Measurements from ENCODE around the gene SH3GLB1. TPM values are rescaled to one million over a fixed set of nuclear protein-coding genes. Genes with fewer than 3 reads are reported as not detected.

Gene SH3GLB1
- total and polyA plus RNA-seq, 2 of the 13 experiments (the other 11 are each of a cell fraction or from before 2014, with no cell fraction given), result 26.0 to 41.5 TPM

DNA sequence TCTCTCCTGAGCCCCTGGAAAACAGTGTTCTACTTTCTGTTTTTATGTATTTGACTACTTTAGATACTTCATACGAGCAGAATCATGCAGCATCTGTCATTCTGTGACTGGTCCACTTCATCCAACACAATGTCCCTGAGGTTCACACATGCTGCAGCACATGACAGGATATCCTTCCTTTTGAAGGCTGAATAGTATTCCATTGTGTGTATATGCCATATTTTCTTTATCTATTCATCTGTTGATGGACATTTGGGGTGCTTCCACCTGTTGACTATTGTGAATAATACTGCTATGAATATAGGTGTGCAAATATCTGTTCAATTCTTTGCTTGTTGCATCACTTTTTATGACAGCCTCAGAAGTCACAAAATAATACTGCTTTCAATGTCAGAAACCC lies 55.8 kb downstream of the SH3GLB1 start:
- H2AFZ ChIP-seq (ENCODE audit: low read length), result no peak overlapping the region
- no peak overlapping the region for H3K27ac ChIP-seq (ENCODE audit: extremely low read length, insufficient read depth, low read length)
- peaks cover 48% of the 10 kb centered on the region for H3K4me1 ChIP-seq (ENCODE audit: insufficient read depth, low read length)
- 92% methylated on average over 1 of the region's 1 CpG for WGBS (ENCODE audit: low lambda C conversion rate)
- in situ Hi-C loops (cut with HindIII; ENCODE audit: extremely low pct_ligation_motif_present, low pct_unique_long_range_greater_than_20kb), result no loop called here
- H3K9me3 ChIP-seq (ENCODE audit: low read length), result no peaks in the 10 kb centered on the region
- ATAC-seq (no peak), DNase-seq (ENCODE audit: low spot score) (no peak), FAIRE-seq (no peak)
- no peaks in the 10 kb centered on the region for H3K79me2 ChIP-seq (ENCODE audit: insufficient read depth, low read length)
- no peaks in the 10 kb centered on the region for H3K27me3 ChIP-seq (ENCODE audit: control insufficient read depth in 1 of 2, insufficient read depth in 2 of 2, low read length in 2 of 2)
- H3K4me3 ChIP-seq (replicated peaks in 1 of 3; ENCODE audit: insufficient read depth in 1 of 3, low read depth in 2 of 3, low read length in 3 of 3), result no peak overlapping the region
- H3K9ac ChIP-seq (ENCODE audit: insufficient read depth, low read depth, low read length), result no peak overlapping the region
- CTCF ChIA-PET (ENCODE audit: low intra/inter-chr PET ratio, low total read pairs), result no interaction called here
- H3K4me2 ChIP-seq (ENCODE audit: low read depth, low read length), result no peak overlapping the region
- POLR2A ChIA-PET, result no interaction called here
- no TSS peak for BruUV-seq (replicated peaks)
- intact Hi-C loops (cut with micrococcal nuclease; ENCODE audit: unreplicated experiment), result no loop called here
- no peak for TF ChIP-seq ZNF235 (CRISPR knock-in tag; IDR thresholded peaks at IDR 0.05; ENCODE audit: borderline replicate concordance)
- TF ChIP-seq KAT8 (CRISPR knock-in tag; IDR thresholded peaks at IDR 0.05), result no peak
- no peak for TF ChIP-seq TSC22D2 (CRISPR knock-in tag; IDR thresholded peaks at IDR 0.05; ENCODE audit: borderline replicate concordance)
- TF ChIP-seq, protein P1, sequence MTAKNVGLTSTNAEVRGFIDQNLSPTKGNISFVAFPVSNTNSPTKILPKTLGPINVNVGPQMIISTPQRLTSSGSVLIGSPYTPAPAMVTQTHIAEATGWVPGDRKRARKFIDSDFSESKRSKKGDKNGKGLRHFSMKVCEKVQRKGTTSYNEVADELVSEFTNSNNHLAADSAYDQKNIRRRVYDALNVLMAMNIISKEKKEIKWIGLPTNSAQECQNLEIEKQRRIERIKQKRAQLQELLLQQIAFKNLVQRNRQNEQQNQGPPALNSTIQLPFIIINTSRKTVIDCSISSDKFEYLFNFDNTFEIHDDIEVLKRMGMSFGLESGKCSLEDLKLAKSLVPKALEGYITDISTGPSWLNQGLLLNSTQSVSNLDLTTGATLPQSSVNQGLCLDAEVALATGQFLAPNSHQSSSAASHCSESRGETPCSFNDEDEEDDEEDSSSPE (CRISPR knock-in tag; IDR thresholded peaks at IDR 0.05), result no peak
- TF ChIP-seq, protein P2, sequence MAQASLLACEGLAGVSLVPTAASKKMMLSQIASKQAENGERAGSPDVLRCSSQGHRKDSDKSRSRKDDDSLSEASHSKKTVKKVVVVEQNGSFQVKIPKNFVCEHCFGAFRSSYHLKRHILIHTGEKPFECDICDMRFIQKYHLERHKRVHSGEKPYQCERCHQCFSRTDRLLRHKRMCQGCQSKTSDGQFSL (CRISPR knock-in tag; IDR thresholded peaks at IDR 0.05), result no peak
- TF ChIP-seq ATF7 (IDR thresholded peaks at IDR 0.05), result no peak
- no peak for TF ChIP-seq ATF7 (CRISPR knock-in tag; IDR thresholded peaks at IDR 0.05)
- TF ChIP-seq ZNF44 (CRISPR knock-in tag; IDR thresholded peaks at IDR 0.05), result no peak
- TF ChIP-seq, protein P3, sequence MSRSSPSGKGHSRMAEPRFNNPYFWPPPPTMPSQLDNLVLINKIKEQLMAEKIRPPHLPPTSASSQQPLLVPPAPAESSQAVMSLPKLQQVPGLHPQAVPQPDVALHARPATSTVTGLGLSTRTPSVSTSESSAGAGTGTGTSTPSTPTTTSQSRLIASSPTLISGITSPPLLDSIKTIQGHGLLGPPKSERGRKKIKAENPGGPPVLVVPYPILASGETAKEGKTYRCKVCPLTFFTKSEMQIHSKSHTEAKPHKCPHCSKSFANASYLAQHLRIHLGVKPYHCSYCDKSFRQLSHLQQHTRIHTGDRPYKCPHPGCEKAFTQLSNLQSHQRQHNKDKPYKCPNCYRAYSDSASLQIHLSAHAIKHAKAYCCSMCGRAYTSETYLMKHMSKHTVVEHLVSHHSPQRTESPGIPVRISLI (CRISPR knock-in tag; IDR thresholded peaks at IDR 0.05; ENCODE audit: borderline replicate concordance), result no peak
- TF ChIP-seq ZNF567 (CRISPR knock-in tag; IDR thresholded peaks at IDR 0.05; ENCODE audit: borderline replicate concordance), result no peak
- TF ChIP-seq ERF (CRISPR knock-in tag; IDR thresholded peaks at IDR 0.05), result no peak
- no peak for TF ChIP-seq ZNF207 (IDR thresholded peaks at IDR 0.05; ENCODE audit: borderline replicate concordance)
- TF ChIP-seq MIXL1 (CRISPR knock-in tag; IDR thresholded peaks at IDR 0.05), result no peak
- TF ChIP-seq ZNF337 (CRISPR knock-in tag; IDR thresholded peaks at IDR 0.05; ENCODE audit: borderline replicate concordance, low read depth), result no peak
- no peak for TF ChIP-seq BRCA1 (CRISPR knock-in tag; IDR thresholded peaks at IDR 0.05)
- no peak for TF ChIP-seq HOXA9 (CRISPR knock-in tag; IDR thresholded peaks at IDR 0.05; ENCODE audit: borderline replicate concordance)
- no peaks in the 10 kb centered on the region for H3K36me3 ChIP-seq (replicated peaks in 1 of 2; ENCODE audit: control insufficient read depth in 1 of 2, insufficient read depth in 2 of 2, low read length in 2 of 2)
- no peaks in the 10 kb centered on the region for H4K20me1 ChIP-seq (ENCODE audit: insufficient read depth, low read length)
